Renal cortex interstitium (tissue), 15 donors: ENCODE measurements around the gene TTBK1. TPM values are rescaled to one million over a fixed set of nuclear protein-coding genes. Genes with fewer than 3 reads are reported as not detected.

ENCODE experiments used
- DNase-seq, 11 donors: peaks; one replicate each; pipeline ENCODE4 v3.0.0-alpha.2; 2013; ENCODE audit warnings: low read depth in 9 of 11, low spot score in 4 of 11; ENCODE audit errors: extremely low read depth in 1 of 11
- long read RNA-seq, 16 experiments: transcript quantifications; one replicate each; lab custom pipeline, GENCODE V29; 2026
- polyA plus RNA-seq, 3 donors: library from polyadenylated mRNA; unstranded; fragments of 120-200 nt; gene quantifications; one replicate each; pipeline ENCODE4 v1.2.1, GENCODE V29; 2013; ENCODE audit not compliant: insufficient read length in 3 of 3

TTBK1 gene
- polyA plus RNA-seq: under 1 TPM; 0.26 to 0.51 (median 0.29) TPM
- long read RNA-seq, donor 1: 0 reads
- long read RNA-seq, donor 2: 0 reads
- long read RNA-seq, donor 3: 0 reads
- long read RNA-seq, donor 4: 0 reads
- long read RNA-seq, donor 5: 0 reads
- long read RNA-seq, donor 6: 0 reads
- long read RNA-seq, donor 7: 0 reads
- long read RNA-seq, donor 8: 0 reads
- long read RNA-seq, donor 9: 0 reads
- long read RNA-seq, donor 10: 0 reads
- long read RNA-seq, donor 11: 0 reads
- long read RNA-seq, donor 12: 0 reads
- long read RNA-seq, donor 13: 0 reads
- long read RNA-seq, donor 14: 0 reads
- long read RNA-seq, donor 15: 0 reads
- long read RNA-seq, donor 16: 0 reads

GRCh38 chr6:43242908-43243663 is at the start of gene TTBK1:
Gene TTBK1, plus strand, starts transcription at chr6:43243481. Its CDS starts 3,180 bp downstream, at chr6:43246661.
- no peak for DNase-seq

- DNase-seq: no peak
Observed at GRCh38 chr6:43193929-43194328, 49.4 kb upstream of the TTBK1 start.

- no peak for DNase-seq
Observed at GRCh38 chr6:43196337-43196736, 46.9 kb upstream of the TTBK1 start.

- DNase-seq: no peak
Observed at GRCh38 chr6:43199912-43200311, 43.4 kb upstream of the TTBK1 start.

- no peak for DNase-seq
Observed at GRCh38 chr6:43200541-43200940, 42.7 kb upstream of the TTBK1 start.

GRCh38 chr6:43202451-43202850 is 40.8 kb upstream of the TTBK1 start:
- no peak for DNase-seq

- no peak for DNase-seq
Observed at GRCh38 chr6:43203029-43203717, 40.1 kb upstream of the TTBK1 start.

GRCh38 chr6:43203718-43204095 is 39.6 kb upstream of the TTBK1 start:
- DNase-seq: no peak

- no peak for DNase-seq
Observed at GRCh38 chr6:43204271-43205105, 38.8 kb upstream of the TTBK1 start.

- no peak for DNase-seq
Observed at GRCh38 chr6:43205849-43206248, 37.4 kb upstream of the TTBK1 start.

- DNase-seq: no peak
Observed at GRCh38 chr6:43207286-43207685, 36.0 kb upstream of the TTBK1 start.

- DNase-seq: peak in 3 of 11 donors; percentile 7 to 35 (median 22)
Observed at GRCh38 chr6:43211955-43212354, 31.3 kb upstream of the TTBK1 start.

- DNase-seq: no peak
Observed at GRCh38 chr6:43213431-43213830, 29.9 kb upstream of the TTBK1 start.

- DNase-seq: no peak
Observed at GRCh38 chr6:43215066-43215465, 28.2 kb upstream of the TTBK1 start.

- DNase-seq: no peak
Observed at GRCh38 chr6:43216200-43216599, 27.1 kb upstream of the TTBK1 start.

GRCh38 chr6:43217351-43217750 is 25.9 kb upstream of the TTBK1 start:
- no peak for DNase-seq

GRCh38 chr6:43219119-43219518 is 24.2 kb upstream of the TTBK1 start:
- DNase-seq: no peak

GRCh38 chr6:43219814-43220213 is 23.5 kb upstream of the TTBK1 start:
- no peak for DNase-seq

GRCh38 chr6:43220439-43220951 is 22.8 kb upstream of the TTBK1 start:
- DNase-seq: no peak
